ENCODE data around the gene MEIKIN.

- no peak for TF ChIP-seq REST (IDR thresholded peaks at IDR 0.05; ENCODE audit: insufficient read depth in 1 of 2, low read depth in 2 of 2, low read length in 2 of 2)
- TF ChIP-seq POLR2AphosphoS5 (IDR thresholded peaks at IDR 0.05; ENCODE audit: low read depth, low read length) = no peak
These were observed 49.2 kb upstream of the MEIKIN start for GRCh38 chr5:131994533-131995226.
